Breast epithelium (tissue), 3 donors: ENCODE data around the gene EMILIN3.

Experiments
- POLR2A ChIP-seq: fragments of 450-650 bp; IDR thresholded peaks from one replicate; pipeline ENCODE4 v1.6.1; 2016; ENCODE audit warnings: antibody characterized with exemption, mild to moderate bottlenecking, moderate library complexity
- POLR2AphosphoS5 ChIP-seq, 3 donors: sonication (generic); formaldehyde crosslinking; IDR thresholded peaks; one replicate each; pipeline ENCODE4 v1.6.1; 2017; ENCODE audit warnings: antibody characterized with exemption in 3 of 3
- TF ChIP-seq, protein P1 (sequence below), 3 donors: fragments of 450-650 bp; IDR thresholded peaks; one replicate each; pipeline ENCODE4 v1.5.1; 2016 to 2017; ENCODE audit warnings: antibody characterized with exemption in 3 of 3, mild to moderate bottlenecking in 3 of 3, moderate library complexity in 3 of 3

GRCh38 chr20:41356951-41357350 is 9.7 kb downstream of the EMILIN3 start:
- TF ChIP-seq, protein P1, sequence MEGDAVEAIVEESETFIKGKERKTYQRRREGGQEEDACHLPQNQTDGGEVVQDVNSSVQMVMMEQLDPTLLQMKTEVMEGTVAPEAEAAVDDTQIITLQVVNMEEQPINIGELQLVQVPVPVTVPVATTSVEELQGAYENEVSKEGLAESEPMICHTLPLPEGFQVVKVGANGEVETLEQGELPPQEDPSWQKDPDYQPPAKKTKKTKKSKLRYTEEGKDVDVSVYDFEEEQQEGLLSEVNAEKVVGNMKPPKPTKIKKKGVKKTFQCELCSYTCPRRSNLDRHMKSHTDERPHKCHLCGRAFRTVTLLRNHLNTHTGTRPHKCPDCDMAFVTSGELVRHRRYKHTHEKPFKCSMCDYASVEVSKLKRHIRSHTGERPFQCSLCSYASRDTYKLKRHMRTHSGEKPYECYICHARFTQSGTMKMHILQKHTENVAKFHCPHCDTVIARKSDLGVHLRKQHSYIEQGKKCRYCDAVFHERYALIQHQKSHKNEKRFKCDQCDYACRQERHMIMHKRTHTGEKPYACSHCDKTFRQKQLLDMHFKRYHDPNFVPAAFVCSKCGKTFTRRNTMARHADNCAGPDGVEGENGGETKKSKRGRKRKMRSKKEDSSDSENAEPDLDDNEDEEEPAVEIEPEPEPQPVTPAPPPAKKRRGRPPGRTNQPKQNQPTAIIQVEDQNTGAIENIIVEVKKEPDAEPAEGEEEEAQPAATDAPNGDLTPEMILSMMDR (IDR thresholded peaks at IDR 0.05) = no peak
- no peak for TF ChIP-seq POLR2A
- TF ChIP-seq POLR2AphosphoS5 (IDR thresholded peaks at IDR 0.05) = no peak
